ENCODE data around the gene ZNF586.
"Not testable (repeated sequence)": the region's sequence is repeated elsewhere in the genome, so short reads cannot be mapped to it uniquely, and the experiment has no call there.

The ZNF586 gene

DNA sequence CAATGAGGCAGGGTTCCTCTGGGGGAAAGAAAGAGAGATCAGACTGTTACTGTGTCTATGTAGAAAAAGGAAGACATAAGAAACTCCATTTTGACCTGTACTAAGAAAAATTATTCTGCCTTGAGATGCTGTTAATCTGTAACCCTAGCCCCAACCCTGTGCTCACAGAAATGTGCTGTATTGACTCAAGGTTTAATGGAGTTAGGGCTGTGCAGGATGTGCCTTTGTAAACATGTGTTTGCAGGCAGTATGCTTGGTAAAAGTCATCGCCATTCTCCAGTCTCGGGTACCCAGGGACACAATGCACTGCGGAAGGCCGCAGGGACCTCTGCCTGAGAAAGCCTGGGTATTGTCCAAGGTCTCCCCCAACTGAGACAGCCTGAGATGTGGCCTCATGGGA lies 54.1 kb downstream of the ZNF586 start:
- DNase-seq (ENCODE audit: low spot score): not testable (repeated sequence)

DNA sequence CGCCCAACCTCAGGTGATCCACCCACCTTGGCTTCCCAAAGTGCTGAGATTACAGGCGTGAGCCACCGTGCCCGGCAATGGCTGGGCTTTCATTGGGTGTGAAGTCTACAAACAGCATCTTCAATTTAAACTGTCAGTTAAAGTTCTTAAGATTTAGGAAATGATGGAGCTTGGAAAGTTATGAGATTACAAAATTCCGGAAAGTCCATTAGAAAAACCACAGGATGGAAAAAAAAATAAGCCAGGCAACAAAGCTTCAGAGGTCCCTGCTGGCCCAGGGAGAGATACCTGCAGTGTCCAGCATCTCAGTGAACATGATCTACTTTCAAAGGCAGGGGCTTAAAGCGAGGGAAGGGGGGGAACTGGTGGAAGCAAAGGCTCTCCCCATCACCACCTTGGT lies 56.0 kb downstream of the ZNF586 start:
- DNase-seq (ENCODE audit: low spot score): no peak

DNA sequence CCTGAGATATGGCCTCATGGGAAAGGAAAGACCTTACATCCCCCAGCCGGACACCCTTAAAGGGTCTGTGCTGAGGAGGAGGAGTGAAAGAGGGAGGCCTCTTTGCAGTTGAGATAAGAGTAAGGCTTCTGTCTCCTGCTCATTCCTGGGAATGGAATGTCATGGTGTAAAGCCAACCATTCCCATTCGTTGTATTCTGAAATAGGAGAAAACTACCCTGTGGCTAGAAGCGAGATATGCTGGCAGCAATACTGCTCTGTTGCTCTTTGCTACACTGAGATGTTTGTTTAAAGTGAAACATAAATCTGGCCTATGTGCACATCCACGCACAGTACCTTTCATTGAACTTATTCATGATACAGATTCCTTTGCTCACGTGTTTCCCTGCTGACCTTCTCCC lies 59.8 kb downstream of the ZNF586 start:
- DNase-seq (ENCODE audit: low spot score): no peak

DNA sequence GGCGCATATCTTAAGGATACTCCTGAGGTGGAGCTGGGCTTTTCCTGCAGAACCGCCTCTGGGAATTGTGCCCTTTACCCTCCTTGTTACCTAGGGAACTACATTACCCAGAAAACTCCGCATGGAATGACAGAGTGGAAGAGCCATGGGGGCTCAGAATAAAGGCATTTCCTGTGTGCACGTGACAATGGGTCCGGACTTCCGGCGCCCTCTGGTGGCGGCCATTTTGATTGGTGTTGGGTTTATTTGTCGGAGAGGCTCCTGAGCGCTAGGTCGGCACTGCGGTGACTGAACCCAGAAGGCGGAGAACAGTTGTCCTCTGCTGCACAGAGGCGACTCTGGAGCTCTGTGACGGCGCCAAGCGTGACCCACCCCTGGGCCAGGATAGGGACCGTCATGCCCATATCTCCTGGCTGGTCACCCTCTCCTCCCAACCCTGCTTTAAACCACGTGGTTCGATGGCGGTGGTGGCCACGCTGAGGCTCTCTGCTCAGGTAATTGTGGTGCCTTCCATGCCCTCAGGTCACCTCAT lies 60.7 kb downstream of the ZNF586 start, which contains the start of gene ZNF587B:
ZNF587B (plus strand) TSS at position 229 of the 532 bp plus-strand sequence; CDS start at position 459, 230 bp downstream.
- DNase-seq (ENCODE audit: low spot score): peak; percentile 75
